OCI-M2 (cell line): ENCODE results near the gene COL12A1.
"Not testable (repeated sequence)": the region's sequence is repeated elsewhere in the genome, so short reads cannot be mapped to it uniquely, and the experiment has no call there.

Source experiments
- DNase-seq: peaks from one replicate; lab custom pipeline; 2025; ENCODE audit not compliant: unreplicated experiment; lab: John Stamatoyannopoulos, UW

COL12A1 gene

GRCh38 chr6:75213112-75213511, 7.3 kb upstream of the COL12A1 start:
- no peak for DNase-seq

- no peak for DNase-seq
Observed at GRCh38 chr6:75211920-75212590, 6.2 kb upstream of the COL12A1 start.

GRCh38 chr6:75210885-75211739, 5.3 kb upstream of the COL12A1 start:
- no peak for DNase-seq

- DNase-seq: no peak
Observed at GRCh38 chr6:75209184-75209723, 3.4 kb upstream of the COL12A1 start.

- DNase-seq: peak; percentile 44
Observed at GRCh38 chr6:75208298-75209183, 2.7 kb upstream of the COL12A1 start.

- no peak for DNase-seq
Observed at GRCh38 chr6:75206576-75207342, 906 bp upstream of the COL12A1 start.

GRCh38 chr6:75204959-75205775, 686 bp downstream of the COL12A1 start:
- DNase-seq: no peak

GRCh38 chr6:75204217-75204958, 1.5 kb downstream of the COL12A1 start:
- DNase-seq: no peak

- no peak for DNase-seq
Observed at GRCh38 chr6:75203721-75204120, 2.1 kb downstream of the COL12A1 start.

- no peak for DNase-seq
Observed at GRCh38 chr6:75202676-75203131, 3.1 kb downstream of the COL12A1 start.

GRCh38 chr6:75201901-75202672, 3.8 kb downstream of the COL12A1 start:
- DNase-seq: no peak

- no peak for DNase-seq
Observed at GRCh38 chr6:75201021-75201420, 4.8 kb downstream of the COL12A1 start.

GRCh38 chr6:75199889-75200288, 6.0 kb downstream of the COL12A1 start:
- DNase-seq: no peak

GRCh38 chr6:75196081-75196687, 9.7 kb downstream of the COL12A1 start:
- DNase-seq: no peak

- DNase-seq: no peak
Observed at GRCh38 chr6:75188221-75188925, 17.5 kb downstream of the COL12A1 start.

GRCh38 chr6:75186581-75186980, 19.3 kb downstream of the COL12A1 start:
- DNase-seq: not testable (repeated sequence)

- DNase-seq: no peak
Observed at GRCh38 chr6:75183099-75183541, 22.7 kb downstream of the COL12A1 start.
